ENCODE results near the gene DLEU7.

Gene DLEU7

GRCh38 chr13:50842990-50843256 lies 569 bp downstream of the DLEU7 start:
- no peak for DNase-seq (ENCODE audit: low read depth in 2 of 2)

DNA sequence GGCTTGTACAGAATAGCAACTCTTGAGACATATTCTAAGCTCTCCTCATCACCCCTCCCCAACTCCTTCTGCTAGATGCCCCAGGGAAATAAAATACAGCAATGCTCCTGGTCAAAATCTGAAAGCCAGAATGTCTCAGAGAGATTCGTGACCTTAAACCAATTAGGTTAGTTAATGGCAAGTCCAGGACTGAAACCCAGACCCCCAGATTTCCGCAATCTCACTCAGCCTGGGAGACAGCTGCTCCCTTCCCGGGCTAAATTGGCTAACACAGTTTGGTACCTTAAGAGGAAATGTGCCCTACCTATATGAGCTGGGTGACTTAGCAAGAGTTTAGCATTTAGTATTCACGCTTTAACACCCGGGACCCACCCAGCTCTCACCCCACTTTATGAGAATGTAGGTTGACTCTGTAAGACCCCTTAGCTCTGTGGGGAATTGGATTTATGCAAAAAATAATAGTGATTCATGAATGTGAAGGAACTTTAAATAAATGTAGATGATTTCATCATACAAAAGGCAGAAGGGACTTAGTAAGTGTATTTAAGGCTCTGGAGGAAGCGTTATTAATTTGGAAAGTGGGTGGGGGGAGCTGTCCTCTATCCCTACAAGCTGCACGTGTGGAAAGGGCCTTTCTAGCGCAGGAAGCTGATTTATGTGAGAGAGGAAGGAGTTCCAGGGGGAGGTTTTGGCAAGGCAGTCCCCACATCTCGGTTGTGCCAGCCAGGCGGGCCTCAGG lies 1.1 kb downstream of the DLEU7 start:
- no peak for DNase-seq (ENCODE audit: low read depth in 2 of 2)

DNA sequence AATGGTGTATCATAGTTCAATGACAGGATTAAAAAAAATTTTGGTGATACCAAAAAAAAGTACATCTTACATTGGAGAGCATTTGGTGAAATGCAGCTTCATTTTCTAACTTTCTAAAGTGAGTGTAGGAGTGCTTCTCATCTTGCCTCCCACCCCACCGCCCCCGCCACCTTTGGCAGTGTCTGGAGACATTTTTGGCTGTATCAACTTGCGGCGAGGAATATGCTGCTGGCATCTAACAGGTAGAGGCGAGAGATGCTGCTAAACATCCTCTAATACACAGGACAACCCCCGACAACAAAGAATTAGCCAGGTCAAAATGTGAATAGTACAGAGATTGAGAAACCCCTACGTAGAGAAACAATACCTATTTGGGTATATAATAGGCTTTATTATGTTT lies 1.7 kb downstream of the DLEU7 start:
- no peak for DNase-seq (ENCODE audit: low read depth in 2 of 2)

DNA sequence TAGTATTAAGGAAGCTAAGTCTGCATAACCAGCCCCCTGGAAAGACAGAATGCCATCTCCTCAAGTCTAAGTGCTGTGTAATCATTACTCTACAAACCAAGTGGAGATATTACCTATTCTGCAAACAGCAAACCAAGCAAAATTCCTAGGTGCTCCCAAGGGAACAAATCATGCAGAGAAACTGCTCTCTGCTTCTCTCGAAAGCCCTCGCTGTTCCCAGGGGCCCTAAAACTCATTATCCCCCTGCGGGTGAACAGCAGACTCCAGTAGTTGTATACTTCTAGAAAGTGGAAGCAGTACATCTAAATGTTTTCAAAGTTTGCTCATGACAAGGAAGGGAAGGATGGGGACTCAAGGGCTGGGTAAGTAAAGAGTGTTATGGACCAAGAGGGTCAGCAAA lies 3.2 kb downstream of the DLEU7 start:
- no peak for DNase-seq (ENCODE audit: low read depth in 2 of 2)

GRCh38 chr13:50839828-50840227 lies 3.7 kb downstream of the DLEU7 start:
- DNase-seq (ENCODE audit: low read depth in 2 of 2): no peak

GRCh38 chr13:50838701-50839100 lies 4.8 kb downstream of the DLEU7 start:
- no peak for DNase-seq (ENCODE audit: low read depth in 2 of 2)

GRCh38 chr13:50838031-50838430 lies 5.5 kb downstream of the DLEU7 start:
- DNase-seq (ENCODE audit: low read depth in 2 of 2): no peak

DNA sequence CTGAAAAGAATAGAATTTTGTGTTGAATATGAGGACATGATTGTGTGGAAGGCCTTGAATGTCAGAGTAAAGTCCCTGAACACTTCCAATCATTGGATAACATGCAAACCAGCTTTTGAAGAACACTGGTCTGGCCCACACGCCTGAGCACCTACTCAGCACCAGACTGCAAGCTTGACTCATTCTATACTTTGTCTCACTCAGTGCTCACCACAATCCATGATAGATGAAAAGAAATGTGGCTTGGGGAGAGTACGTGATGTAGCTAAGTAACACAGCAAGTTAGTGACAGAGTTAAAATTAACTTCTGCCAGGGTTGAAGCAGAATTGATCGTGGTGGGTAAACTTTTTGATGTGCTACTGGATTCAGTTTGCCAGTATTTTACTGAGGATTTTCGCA lies 12.0 kb downstream of the DLEU7 start:
- no peak for DNase-seq (ENCODE audit: low read depth in 2 of 2)

DNA sequence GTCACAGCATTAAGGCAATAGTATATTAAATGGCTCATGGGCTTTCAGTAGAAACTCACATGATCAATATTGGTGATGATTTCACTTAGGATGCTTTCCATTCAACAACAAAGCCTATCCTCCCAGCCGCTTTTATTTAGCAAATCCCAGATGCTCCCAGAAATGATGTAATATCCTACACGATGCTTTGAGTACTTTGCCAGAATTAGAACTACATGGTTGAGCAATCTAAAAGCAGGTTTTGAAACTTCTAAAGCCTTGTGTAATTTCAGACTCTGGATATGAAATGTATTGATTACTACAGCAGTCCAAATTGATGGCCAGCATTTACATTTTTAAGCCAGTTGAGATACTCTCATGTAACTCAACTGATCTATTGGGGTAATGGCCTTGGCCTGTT lies 13.6 kb downstream of the DLEU7 start:
- DNase-seq (ENCODE audit: low read depth in 2 of 2): no peak

- DNase-seq (ENCODE audit: low read depth in 2 of 2): no peak
Observed at GRCh38 chr13:50829226-50829625, 14.3 kb downstream of the DLEU7 start.

DNA sequence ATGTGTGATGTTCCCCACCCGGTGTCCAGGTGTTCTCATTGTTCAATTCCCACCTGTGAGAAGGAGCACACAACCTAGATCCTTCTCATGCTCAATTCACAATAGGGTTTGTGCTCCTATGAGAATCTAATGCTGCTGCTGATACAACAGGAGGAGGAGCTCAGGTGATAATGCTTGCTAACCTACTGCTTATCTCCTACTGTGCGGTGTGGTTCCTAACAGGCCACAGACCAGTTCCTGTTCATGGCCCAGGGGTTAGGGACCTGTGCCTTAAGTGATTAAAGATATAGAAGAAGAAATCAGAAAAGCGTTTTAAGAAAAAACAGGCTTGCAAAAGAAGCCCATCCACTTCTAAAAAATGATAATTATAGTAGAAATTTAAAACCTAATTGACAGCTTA lies 17.5 kb downstream of the DLEU7 start:
- DNase-seq (ENCODE audit: low read depth in 2 of 2): no peak

DNA sequence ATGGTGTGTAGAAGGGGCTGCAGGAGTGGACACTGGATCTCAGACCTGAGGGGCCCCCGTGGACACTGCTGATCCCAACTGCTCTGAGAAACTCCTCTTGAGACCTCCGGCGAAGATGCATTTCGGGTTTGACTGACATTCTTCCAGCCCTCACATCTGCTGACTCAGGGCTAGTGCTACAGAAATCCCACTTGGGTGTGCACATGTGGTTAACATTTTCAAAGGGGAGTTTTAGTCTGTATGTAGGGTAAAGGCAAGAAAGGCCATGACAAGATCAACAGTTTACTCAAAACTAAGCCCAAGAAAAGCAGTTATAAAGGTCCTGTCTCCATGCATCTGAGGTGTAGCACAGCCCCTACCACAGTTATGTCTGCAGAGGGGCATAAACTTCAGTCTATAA lies 31.2 kb downstream of the DLEU7 start:
- no peak for DNase-seq (ENCODE audit: low read depth in 2 of 2)

GRCh38 chr13:50810998-50811397 lies 32.5 kb downstream of the DLEU7 start:
- no peak for DNase-seq (ENCODE audit: low read depth in 2 of 2)

DNA sequence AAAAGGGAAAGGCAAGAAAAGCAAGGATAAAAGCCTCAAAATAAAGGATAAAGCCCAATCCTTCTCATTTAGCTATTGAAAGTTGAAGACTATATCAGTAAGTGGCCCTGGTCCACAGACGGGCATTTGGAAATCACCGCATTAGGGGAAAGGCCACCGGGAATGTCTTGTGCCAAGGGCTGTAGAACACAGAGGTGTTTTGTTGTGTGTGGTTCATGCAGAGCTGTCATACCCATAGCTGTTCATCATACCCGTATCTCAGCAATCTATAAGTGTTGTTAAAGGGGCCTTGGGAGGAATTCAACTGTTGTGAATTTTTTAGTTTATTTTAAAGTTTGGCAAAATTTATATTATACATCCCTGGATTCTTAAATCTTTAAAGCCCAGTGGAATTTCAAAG lies 33.0 kb downstream of the DLEU7 start:
- DNase-seq (ENCODE audit: low read depth in 2 of 2): no peak

DNA sequence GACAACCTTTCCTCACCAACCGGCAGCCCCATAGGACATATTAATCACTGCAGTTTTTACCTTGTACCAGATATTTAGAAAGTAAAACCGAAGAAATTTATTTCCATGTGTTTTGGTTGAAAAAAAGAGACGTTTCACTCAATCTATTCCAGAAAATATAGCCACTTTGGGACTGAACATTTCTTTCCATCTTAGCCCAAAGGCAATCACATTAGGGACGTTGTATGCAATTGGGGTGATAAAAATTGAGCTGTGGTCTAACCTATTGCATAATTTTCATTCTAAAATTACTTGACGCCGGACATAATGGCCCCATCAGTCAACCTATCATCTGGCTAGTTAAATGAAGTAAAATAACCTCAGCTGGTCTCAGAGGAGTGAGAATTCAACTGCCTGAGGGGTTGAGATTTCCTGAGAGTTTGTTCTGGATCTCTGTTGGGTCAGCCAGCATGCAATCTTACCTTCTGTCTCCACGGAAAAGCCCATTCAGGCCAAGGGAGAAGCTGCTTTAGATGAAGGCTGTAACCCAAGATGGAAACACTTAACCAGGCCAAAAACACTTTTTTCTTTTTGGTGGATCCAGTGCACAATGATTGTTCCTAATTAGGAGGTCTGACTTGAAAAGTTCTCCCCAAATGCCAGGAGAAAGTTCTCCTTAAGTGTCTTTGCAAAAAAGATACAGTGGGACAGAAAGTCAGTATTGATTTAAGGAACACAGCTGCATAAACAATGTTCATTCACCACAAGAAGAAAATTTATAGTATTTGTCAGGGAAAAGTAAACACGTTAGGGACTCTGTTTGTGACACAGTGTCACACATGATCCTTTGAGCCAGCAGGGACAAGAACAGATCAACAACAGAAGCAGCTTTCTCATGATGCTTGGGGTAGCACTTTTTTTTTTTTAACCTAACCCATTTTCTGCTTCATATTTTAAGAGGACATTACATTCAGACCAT lies 34.1 kb downstream of the DLEU7 start:
- no peak for DNase-seq (ENCODE audit: low read depth in 2 of 2)

DNA sequence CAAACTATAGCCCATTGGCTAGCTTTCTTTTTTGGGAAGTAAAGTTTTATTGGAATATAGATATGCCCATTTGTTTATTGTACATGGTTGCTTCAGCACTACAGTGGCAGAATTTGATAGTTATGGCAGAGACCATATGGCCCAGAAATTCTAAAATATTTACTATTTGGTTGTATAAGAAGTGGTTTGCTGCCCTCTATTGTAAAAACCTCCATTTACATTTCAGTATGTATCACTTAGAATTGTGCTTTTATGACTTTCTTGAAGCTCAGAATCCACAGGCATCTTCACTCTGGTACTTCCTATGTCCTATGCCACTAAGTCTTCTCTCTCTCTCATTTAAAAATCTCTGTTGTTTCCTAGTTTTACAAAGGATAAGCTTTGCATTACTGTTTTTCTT lies 37.7 kb downstream of the DLEU7 start:
- no peak for DNase-seq (ENCODE audit: low read depth in 2 of 2)

GRCh38 chr13:50801087-50801931 lies 42.2 kb downstream of the DLEU7 start:
- peak in 1 of 2 donors; percentile 30 for DNase-seq (ENCODE audit: low read depth in 2 of 2)

DNA sequence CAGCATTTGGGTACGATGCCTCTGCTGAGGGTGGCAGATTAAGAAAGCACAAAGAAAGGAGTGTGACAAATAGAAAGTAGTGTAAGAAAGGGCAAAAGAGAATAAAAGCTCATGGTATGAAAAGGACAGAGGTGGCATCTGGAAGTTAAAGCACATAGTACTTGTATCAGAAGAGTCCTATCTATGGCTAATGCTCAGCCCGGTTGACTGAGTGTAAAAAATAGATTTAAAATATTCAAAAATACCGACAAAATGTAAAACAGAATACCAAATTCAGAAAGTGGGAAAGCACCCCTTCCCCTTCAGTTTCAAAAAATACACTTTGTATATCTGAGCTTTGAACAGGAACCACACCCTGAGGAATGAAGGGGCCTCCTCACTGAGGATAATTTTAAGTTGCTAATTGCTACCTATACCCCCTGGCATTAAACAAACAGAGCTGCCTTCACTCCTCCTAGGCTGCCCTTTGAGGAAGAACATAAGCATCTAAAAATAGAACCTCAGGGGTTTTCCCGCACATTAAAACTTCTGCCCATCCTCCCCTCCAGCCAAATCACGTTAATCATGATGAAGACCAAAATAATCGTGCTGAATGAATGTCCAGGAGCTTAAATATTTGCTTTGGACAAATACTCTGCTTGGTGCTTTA lies 43.3 kb downstream of the DLEU7 start:
- no peak for DNase-seq (ENCODE audit: low read depth in 2 of 2)

DNA sequence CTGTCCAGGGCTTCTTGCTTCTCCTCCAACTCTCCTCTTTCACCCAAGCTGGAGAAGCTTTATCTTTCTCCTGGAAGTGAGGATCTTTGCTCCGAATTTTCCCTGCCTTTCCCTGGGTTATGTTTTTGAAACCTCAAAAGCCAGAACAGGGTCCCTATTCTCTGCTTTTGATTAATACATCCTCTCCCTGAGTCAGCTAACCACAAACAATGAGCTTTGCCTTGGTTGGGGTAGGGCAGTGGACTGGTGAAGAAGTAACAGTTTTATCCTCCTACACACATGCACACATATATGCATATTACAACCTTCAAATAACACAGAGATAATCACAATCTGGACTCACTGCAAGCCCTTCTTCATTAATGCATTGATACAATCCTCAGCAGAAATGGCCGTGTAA lies 44.6 kb downstream of the DLEU7 start:
- no peak for DNase-seq (ENCODE audit: low read depth in 2 of 2)

DNA sequence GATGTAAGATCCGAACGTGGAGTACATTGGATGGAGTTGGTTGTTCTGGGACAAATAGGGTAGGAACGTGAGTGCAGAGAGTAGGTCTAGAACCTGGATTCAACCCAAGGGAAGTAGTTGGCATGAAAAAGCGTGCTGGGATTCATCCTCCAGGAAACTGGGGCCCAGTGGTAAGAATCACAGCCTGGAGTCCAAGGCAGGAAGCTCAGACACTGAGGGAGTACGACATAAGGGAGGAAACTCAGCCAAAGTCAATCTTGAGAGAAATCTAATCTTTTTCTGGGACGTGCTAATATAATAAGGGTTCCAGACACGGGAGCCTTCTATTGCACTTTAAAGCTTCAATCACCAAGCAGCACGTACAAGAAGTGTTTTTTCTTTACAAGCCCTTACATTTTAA lies 46.4 kb downstream of the DLEU7 start:
- DNase-seq (ENCODE audit: low read depth in 2 of 2): no peak

- DNase-seq (ENCODE audit: low read depth in 2 of 2): no peak
Observed at GRCh38 chr13:50796463-50796862, 47.0 kb downstream of the DLEU7 start.

DNA sequence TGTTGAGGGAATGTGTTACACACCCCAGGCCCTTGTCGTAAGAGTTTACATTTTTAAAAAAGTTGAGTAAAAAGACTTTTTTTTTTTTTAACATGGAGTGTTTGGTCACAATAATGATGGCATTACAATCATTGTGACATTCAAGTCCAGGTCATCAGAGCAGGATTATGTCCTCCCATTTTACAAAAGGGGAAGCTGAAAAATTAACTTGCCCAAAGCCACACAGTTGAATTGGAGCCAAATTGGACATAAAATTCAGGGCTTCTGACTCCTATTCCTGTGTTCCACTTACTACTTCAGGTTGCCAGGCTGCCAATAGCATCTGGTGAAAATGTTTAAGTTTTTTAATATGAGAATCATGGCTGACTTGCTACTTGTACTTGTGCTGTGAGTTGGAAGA lies 49.3 kb downstream of the DLEU7 start:
- DNase-seq (ENCODE audit: low read depth in 2 of 2): no peak

Measured in stimulated activated CD8-positive, alpha-beta memory T cell treated with anti-CD3 and anti-CD28 coated beads, Interleukin-15, amount 100 ng/mL, for 4 hours (primary cell).